Endothelial cell of umbilical vein (primary cell): ENCODE results near the gene ATRNL1. TPM values are rescaled to one million over a fixed set of nuclear protein-coding genes. Genes with fewer than 3 reads are reported as not detected.

Experiments
- BruUV-seq: library from RNA; stranded (reverse); fragments of 400-500 nt; replicated peaks from 2 replicates; lab custom pipeline; 2021; lab: Mats Ljungman, UMichigan
- CTCF ChIA-PET: fragments of 300-600, 350-600 bp; sonication (Branson Sonifier 250); formaldehyde crosslinking; loops from one replicate; lab custom pipeline; 2021; ENCODE audit warnings: antibody characterized with exemption, inconsistent platforms; lab: Charles Lee
- POLR2A ChIA-PET: fragments of 300-600, 350-600 bp; sonication (Branson Sonifier 250); formaldehyde crosslinking; loops from one replicate; lab custom pipeline; 2021; ENCODE audit warnings: antibody characterized with exemption, inconsistent platforms; lab: Charles Lee
- DNase-seq: peaks from one replicate; pipeline ENCODE4 v3.0.0-alpha.2; 2011; ENCODE audit warnings: low read depth, low spot score
- FAIRE-seq: peaks from 2 replicates; lab custom pipeline; 2011; peaks lifted over from hg19 to GRCh38; lab: Jason Lieb, UNC
- H2AFZ ChIP-seq: 2 replicates; pipeline ENCODE4 v1.6.0; 2012; ENCODE audit warnings: low read depth, low read length, control low read depth, inconsistent platforms
- H3K27ac ChIP-seq: 2 replicates; pipeline ENCODE4 v1.5.1; 2011; ENCODE audit warnings: low read depth, mild to moderate bottlenecking, control low read depth, low read length, moderate library complexity; ENCODE audit not compliant: insufficient read depth
- H3K27me3 ChIP-seq, 2 experiments: 2 replicates each; pipeline versions ENCODE4 v1.6.0 to v1.6.1; 2011; ENCODE audit warnings: low read length in 2 of 2, mixed read lengths in 1 of 2; ENCODE audit not compliant: control insufficient read depth in 2 of 2, insufficient read depth in 2 of 2
- H3K36me3 ChIP-seq, 2 experiments: 2 replicates in 1 of 2; 3 replicates in 1 of 2; pipeline ENCODE4 v1.5.1; 2011; ENCODE audit warnings: low read length in 2 of 2, mild to moderate bottlenecking in 1 of 2, moderate library complexity in 1 of 2; ENCODE audit not compliant: control insufficient read depth in 2 of 2, insufficient read depth in 2 of 2; ENCODE audit errors: extremely low read depth in 1 of 2
- H3K4me1 ChIP-seq: 3 replicates; pipeline ENCODE4 v1.5.1; 2011; ENCODE audit warnings: mild to moderate bottlenecking, low read length; ENCODE audit not compliant: control insufficient read depth, insufficient read depth; ENCODE audit errors: extremely low read depth
- H3K4me2 ChIP-seq: 2 replicates; pipeline ENCODE4 v1.6.1; 2011; ENCODE audit warnings: low read length, control low read depth, mixed read lengths; ENCODE audit not compliant: insufficient read depth
- H3K4me3 ChIP-seq, 3 experiments: fragments of 200-600 bp in 1 of 3; sonication (generic), shearing (Covaris generic) in 1 of 3; replicated peaks in 1 of 3; 2 replicates each; pipeline ENCODE4 v1.5.1; 2011 to 2016; ENCODE audit warnings: control low read depth in 3 of 3, low read length in 3 of 3, mild to moderate bottlenecking in 2 of 3, inconsistent platforms in 1 of 3, low read depth in 1 of 3, moderate library complexity in 1 of 3; ENCODE audit not compliant: insufficient read depth in 1 of 3
- H3K79me2 ChIP-seq: 2 replicates; pipeline ENCODE4 v1.6.0; 2012; ENCODE audit warnings: low read length, inconsistent platforms; ENCODE audit not compliant: control insufficient read depth, insufficient read depth
- H3K9ac ChIP-seq: replicated peaks from 2 replicates; pipeline ENCODE3; 2011; ENCODE audit warnings: low read length, control low read depth; ENCODE audit not compliant: insufficient read depth; ENCODE audit errors: extremely low read depth
- H3K9me1 ChIP-seq: replicated peaks from 3 replicates; pipeline ENCODE4 v1.6.0; 2011; ENCODE audit warnings: mild to moderate bottlenecking, low read length; ENCODE audit not compliant: control insufficient read depth, insufficient read depth; ENCODE audit errors: extremely low read depth
- H3K9me3 ChIP-seq: replicated peaks from 2 replicates; pipeline ENCODE4 v1.5.1; 2012; ENCODE audit warnings: low read length, inconsistent platforms; ENCODE audit not compliant: control insufficient read depth, insufficient read depth
- H4K20me1 ChIP-seq: replicated peaks from 2 replicates; pipeline ENCODE3; 2011; ENCODE audit warnings: mild to moderate bottlenecking, low read length; ENCODE audit not compliant: control insufficient read depth, insufficient read depth; ENCODE audit errors: extremely low read depth
- CTCF ChIP-seq, 2 donors: IDR thresholded peaks; 1 replicate in 1 of 2; 2 replicates in 1 of 2; pipeline ENCODE4 v1.5.1; 2011; ENCODE audit warnings: low read length in 2 of 2, mild to moderate bottlenecking in 2 of 2, moderate library complexity in 2 of 2, control low read depth in 1 of 2, inconsistent platforms in 1 of 2, low read depth in 1 of 2; ENCODE audit not compliant: insufficient read depth in 1 of 2; ENCODE audit errors: extremely low read depth in 1 of 2
- EZH2 ChIP-seq: IDR thresholded peaks from 2 replicates; pipeline ENCODE4 v1.6.1; 2012; ENCODE audit warnings: borderline replicate concordance, low read depth, mild to moderate bottlenecking, moderate library complexity, low read length, inconsistent platforms; ENCODE audit not compliant: severe bottlenecking
- FOS ChIP-seq: IDR thresholded peaks from 2 replicates; pipeline ENCODE4 v1.6.1; 2011; ENCODE audit warnings: mild to moderate bottlenecking, low read length, moderate library complexity, borderline replicate concordance; ENCODE audit not compliant: insufficient read depth
- GATA2 ChIP-seq: IDR thresholded peaks from 2 replicates; pipeline ENCODE4 v1.7.0; 2011; ENCODE audit warnings: low read depth, mild to moderate bottlenecking, moderate library complexity, mixed read lengths, low read length; ENCODE audit not compliant: insufficient read length, insufficient read depth
- JUN ChIP-seq: IDR thresholded peaks from 2 replicates; pipeline ENCODE4 v1.6.1; 2011; ENCODE audit warnings: borderline replicate concordance, low read depth; ENCODE audit not compliant: insufficient read length, insufficient read depth
- MAX ChIP-seq: IDR thresholded peaks from 2 replicates; pipeline ENCODE4 v1.6.1; 2011; ENCODE audit not compliant: insufficient read depth, insufficient read length
- MYC ChIP-seq: IDR thresholded peaks from one replicate; pipeline ENCODE4 v1.6.1; 2011; ENCODE audit warnings: mild to moderate bottlenecking, low read depth, low read length
- POLR2A ChIP-seq: IDR thresholded peaks from 2 replicates; pipeline ENCODE4 v1.6.1; 2012; ENCODE audit warnings: low read depth, mild to moderate bottlenecking, control low read depth, low read length
- POLR2AphosphoS5 ChIP-seq: IDR thresholded peaks from 2 replicates; pipeline ENCODE4 v1.6.1; 2012; ENCODE audit warnings: low read depth, mild to moderate bottlenecking, control low read depth, low read length, moderate library complexity; ENCODE audit not compliant: insufficient read depth
- dilution Hi-C: fragments of 300-500 bp; cut with MboI; formaldehyde crosslinking; loops from one replicate; pipeline ENCODE4 v1.15.0; 2019; ENCODE audit warnings: low sequenced_read_pairs; ENCODE audit not compliant: extremely low pct_ligation_motif_present
- intact Hi-C: fragments of 100-400 bp; cut with micrococcal nuclease; formaldehyde crosslinking; loops from one replicate; pipeline ENCODE4 v1.10.0; 2022
- polyA plus RNA-seq, 4 experiments: library from polyadenylated mRNA; depleted of rRNA in 3 of 4; stranded (reverse) in 3 of 4; unstranded in 1 of 4; fragments of >200 nt; gene quantifications; 2 replicates each; pipeline versions ENCODE4 v1.2.1 to v1.2.3, GENCODE V29; 2011 to 2012; ENCODE audit warnings: missing spikeins in 1 of 4
- total RNA-seq: library from RNA; stranded (reverse); gene quantifications from 2 replicates; pipeline ENCODE4 v1.2.3, GENCODE V29; 2021

ATRNL1 gene
- total and polyA plus RNA-seq, 2 donors (not counting 3 experiments of a cell fraction or from before 2014, with no cell fraction given): not detected

- H3K9me3 ChIP-seq: no peaks in the 10 kb centered on the region
- TF ChIP-seq EZH2 (no peak), JUN (no peak), POLR2A (no peak), FOS (no peak), GATA2 (no peak), MYC (no peak), CTCF (IDR thresholded peaks at IDR 0.05; ENCODE audit: extremely low read depth in 1 of 2, insufficient read depth in 1 of 2, low read depth in 1 of 2, low read length in 2 of 2) (no peak), MAX (no peak), POLR2AphosphoS5 (no peak)
- no peak overlapping the region for H2AFZ ChIP-seq
- H3K36me3 ChIP-seq: no peaks in the 10 kb centered on the region
- CTCF ChIA-PET: interaction anchor here (1.5 kb wide), 1 partner anchor 27 kb away, joined by 3 read pairs; no protein-coding TSS in a partner anchor
- POLR2A ChIA-PET: no interaction called here
- H3K79me2 ChIP-seq: no peaks in the 10 kb centered on the region
- FAIRE-seq: no peak
- no peak overlapping the region for H3K27ac ChIP-seq
- H4K20me1 ChIP-seq: no peaks in the 10 kb centered on the region
- peaks cover 0 to 3% of the 10 kb centered on the region in 2 experiments for H3K27me3 ChIP-seq
- dilution Hi-C loops (no loop called here), intact Hi-C loops (no loop called here)
- no peak overlapping the region for H3K9ac ChIP-seq
- no peak overlapping the region for H3K4me3 ChIP-seq
- H3K4me2 ChIP-seq: no peak overlapping the region
- no peaks in the 10 kb centered on the region for H3K4me1 ChIP-seq
- H3K9me1 ChIP-seq: no peaks in the 10 kb centered on the region
- DNase-seq: no peak
- no TSS peak for BruUV-seq
Measured at GRCh38 chr10:115045499-115045898, 47.7 kb upstream of the ATRNL1 start.
